Fibroblast of skin of scalp (primary cell): ENCODE measurements around the gene KCNN3.

Experiments
- DNase-seq: peaks from one replicate; pipeline ENCODE4 v3.0.0-alpha.2; 2013

Gene KCNN3

GRCh38 chr1:154813846-154814505, 56.1 kb downstream of the KCNN3 start:
- no peak for DNase-seq

GRCh38 chr1:154813300-154813816, 56.7 kb downstream of the KCNN3 start:
- no peak for DNase-seq

- no peak for DNase-seq
These were observed 57.2 kb downstream of the KCNN3 start for GRCh38 chr1:154812877-154813276.

- DNase-seq = no peak
These were observed 59.5 kb downstream of the KCNN3 start for GRCh38 chr1:154810571-154810970.

- peak; percentile 5 for DNase-seq
These were observed 60.4 kb downstream of the KCNN3 start for GRCh38 chr1:154809436-154810413.

- no peak for DNase-seq
These were observed 61.2 kb downstream of the KCNN3 start for GRCh38 chr1:154808909-154809262.

- DNase-seq = no peak
These were observed 61.7 kb downstream of the KCNN3 start for GRCh38 chr1:154808261-154808908.

GRCh38 chr1:154807048-154807591, 63.0 kb downstream of the KCNN3 start:
- DNase-seq = no peak

GRCh38 chr1:154806333-154806732, 63.7 kb downstream of the KCNN3 start:
- no peak for DNase-seq

GRCh38 chr1:154802982-154803920, 66.8 kb downstream of the KCNN3 start:
- no peak for DNase-seq

GRCh38 chr1:154802336-154802969, 67.6 kb downstream of the KCNN3 start:
- DNase-seq = no peak

- no peak for DNase-seq
These were observed 68.7 kb downstream of the KCNN3 start for GRCh38 chr1:154801234-154802011.

- no peak for DNase-seq
These were observed 70.9 kb downstream of the KCNN3 start for GRCh38 chr1:154799188-154799587.

GRCh38 chr1:154798645-154799044, 71.4 kb downstream of the KCNN3 start:
- no peak for DNase-seq

- DNase-seq = no peak
These were observed 72.9 kb downstream of the KCNN3 start for GRCh38 chr1:154797175-154797574.

GRCh38 chr1:154796303-154796892, 73.7 kb downstream of the KCNN3 start:
- DNase-seq = no peak

- DNase-seq = no peak
These were observed 75.5 kb downstream of the KCNN3 start for GRCh38 chr1:154794608-154795007.

- no peak for DNase-seq
These were observed 76.4 kb downstream of the KCNN3 start for GRCh38 chr1:154793685-154794084.

GRCh38 chr1:154792899-154793298, 77.2 kb downstream of the KCNN3 start:
- DNase-seq = no peak
